Hematopoietic multipotent progenitor cell treated with erythropoietin and hydrocortisone succinate and interleukin-3 and kit ligand, for 6 days (in vitro differentiated cells): ENCODE measurements around the gene LIN37.
"Not testable (repeated sequence)": the region's sequence is repeated elsewhere in the genome, so short reads cannot be mapped to it uniquely, and the experiment has no call there.

ENCODE experiments used
- DNase-seq: peaks from one replicate; pipeline ENCODE4 v3.0.0-alpha.2; 2015

LIN37 gene

GRCh38 chr19:35790981-35791813 lies 42.8 kb downstream of the LIN37 start:
- DNase-seq = peak; percentile 34

- DNase-seq = no peak
Measured at GRCh38 chr19:35791814-35792279, 43.5 kb downstream of the LIN37 start.

- DNase-seq = no peak
Measured at GRCh38 chr19:35792312-35792711, 43.9 kb downstream of the LIN37 start.

- DNase-seq = no peak
Measured at GRCh38 chr19:35792888-35793287, 44.5 kb downstream of the LIN37 start.

GRCh38 chr19:35793381-35794165 lies 45.2 kb downstream of the LIN37 start:
- no peak for DNase-seq

- DNase-seq = not testable (repeated sequence)
Measured at GRCh38 chr19:35795564-35795963, 47.2 kb downstream of the LIN37 start.

GRCh38 chr19:35796645-35797542 lies 48.5 kb downstream of the LIN37 start:
- no peak for DNase-seq

GRCh38 chr19:35797663-35798062 lies 49.3 kb downstream of the LIN37 start:
- peak; percentile 62 for DNase-seq

- DNase-seq = no peak
Measured at GRCh38 chr19:35801828-35802227, 53.5 kb downstream of the LIN37 start.
